ENCODE results near the gene MAP1LC3B2.

DNA sequence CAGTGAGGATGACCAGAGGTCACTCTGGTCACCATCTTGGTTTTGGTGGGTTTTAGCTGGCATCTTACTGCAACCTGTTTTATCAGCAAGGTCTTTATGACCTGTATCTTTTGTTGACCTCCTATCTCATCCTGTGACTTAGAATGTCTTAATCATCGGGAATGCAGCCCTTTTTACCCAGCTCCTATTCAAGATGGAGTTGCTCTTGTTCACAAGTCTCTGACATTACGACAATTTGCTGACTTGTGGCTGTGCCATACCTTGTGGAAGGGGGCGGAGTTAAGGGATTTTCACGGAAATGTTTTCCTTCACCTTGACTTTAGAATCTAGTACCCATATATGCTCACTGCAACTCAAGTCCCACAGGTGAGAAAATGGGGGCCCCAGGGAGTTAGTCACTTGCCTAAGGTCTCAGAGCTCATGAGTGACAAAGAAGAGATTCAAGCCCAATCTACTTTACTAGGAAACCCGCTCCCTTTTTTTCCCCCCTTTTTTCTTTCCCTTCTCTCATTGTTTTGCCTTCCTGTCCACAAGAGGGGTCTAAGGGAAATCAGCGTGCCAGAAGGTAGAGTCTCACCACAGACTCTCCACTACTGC lies 2.7 kb upstream of the MAP1LC3B2 start:
- TF ChIP-seq, protein P1, sequence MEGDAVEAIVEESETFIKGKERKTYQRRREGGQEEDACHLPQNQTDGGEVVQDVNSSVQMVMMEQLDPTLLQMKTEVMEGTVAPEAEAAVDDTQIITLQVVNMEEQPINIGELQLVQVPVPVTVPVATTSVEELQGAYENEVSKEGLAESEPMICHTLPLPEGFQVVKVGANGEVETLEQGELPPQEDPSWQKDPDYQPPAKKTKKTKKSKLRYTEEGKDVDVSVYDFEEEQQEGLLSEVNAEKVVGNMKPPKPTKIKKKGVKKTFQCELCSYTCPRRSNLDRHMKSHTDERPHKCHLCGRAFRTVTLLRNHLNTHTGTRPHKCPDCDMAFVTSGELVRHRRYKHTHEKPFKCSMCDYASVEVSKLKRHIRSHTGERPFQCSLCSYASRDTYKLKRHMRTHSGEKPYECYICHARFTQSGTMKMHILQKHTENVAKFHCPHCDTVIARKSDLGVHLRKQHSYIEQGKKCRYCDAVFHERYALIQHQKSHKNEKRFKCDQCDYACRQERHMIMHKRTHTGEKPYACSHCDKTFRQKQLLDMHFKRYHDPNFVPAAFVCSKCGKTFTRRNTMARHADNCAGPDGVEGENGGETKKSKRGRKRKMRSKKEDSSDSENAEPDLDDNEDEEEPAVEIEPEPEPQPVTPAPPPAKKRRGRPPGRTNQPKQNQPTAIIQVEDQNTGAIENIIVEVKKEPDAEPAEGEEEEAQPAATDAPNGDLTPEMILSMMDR (IDR thresholded peaks at IDR 0.05) = no peak
- TF ChIP-seq POLR2A (IDR thresholded peaks at IDR 0.05) = no peak

All from upper lobe of left lung (tissue), 4 donors.